Measurements from ENCODE around the gene IL21R. TPM values are rescaled to one million over a fixed set of nuclear protein-coding genes. Genes with fewer than 3 reads are reported as not detected.

IL21R gene
- total RNA-seq, result 4.8 and 11.7 TPM in 2 replicates

GRCh38 chr16:27401768-27402568, at the start of gene IL21R:
Gene IL21R, plus strand, starts transcription at chr16:27402174. Its CDS starts 27,898 bp downstream, at chr16:27430072.

Other genes starting within 250 kb of the IL21R start
- gene KDM8, start 198.6 kb upstream of the IL21R start, total RNA-seq, result 2.2 and 2.3 TPM in 2 replicates
- gene NSMCE1, start 133.4 kb upstream of the IL21R start, total RNA-seq, result 130 and 165 TPM in 2 replicates
- 52.1 and 73.3 TPM in 2 replicates for gene IL4R, start 88.2 kb upstream of the IL21R start, total RNA-seq
- gene GTF3C1, start 147.7 kb downstream of the IL21R start, total RNA-seq, result 59.6 and 75.6 TPM in 2 replicates
- gene KATNIP, start 148.0 kb downstream of the IL21R start, total RNA-seq, result 18.2 and 18.8 TPM in 2 replicates